ENCODE data around the gene SLC66A3. TPM values are rescaled to one million over a fixed set of nuclear protein-coding genes. Genes with fewer than 3 reads are reported as not detected.

SLC66A3 gene
- total RNA-seq, 1 donor from 2014 or later: 10.0 TPM

DNA sequence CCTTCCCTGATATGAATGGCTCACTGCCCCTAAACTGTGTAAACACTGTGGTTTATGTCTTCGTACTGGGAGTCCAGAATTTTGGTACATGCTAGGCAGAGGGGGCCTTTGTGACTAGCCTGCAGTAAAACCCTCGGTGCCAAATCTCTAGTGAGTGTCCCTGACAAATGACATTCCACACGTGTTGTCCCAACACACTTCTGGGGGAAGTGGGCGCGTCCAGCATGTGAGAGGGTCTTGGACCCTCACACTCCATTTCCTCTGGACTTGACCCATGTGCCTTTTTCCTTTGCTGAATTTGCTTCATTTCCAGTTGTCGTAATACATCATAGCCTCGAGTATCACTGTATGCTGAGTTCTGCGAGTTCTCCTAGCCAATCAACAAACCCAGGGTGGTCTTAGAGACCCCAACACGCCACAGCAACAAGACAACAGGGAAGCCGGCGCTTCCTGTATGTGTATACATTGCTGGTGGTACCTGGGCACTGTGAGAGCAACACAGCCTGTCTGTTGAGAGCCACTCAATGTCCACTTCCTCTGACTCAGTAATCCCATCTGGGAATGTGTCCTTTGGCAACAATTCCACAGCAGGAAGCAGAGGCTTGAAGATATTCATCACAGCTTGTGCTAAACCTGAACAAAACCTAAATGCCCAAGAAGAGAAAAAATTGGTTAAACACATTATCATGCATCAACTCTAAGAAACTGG lies 26.9 kb upstream of the SLC66A3 start:
- peak overlapping the region; percentile 26 for H3K4me3 Mint-ChIP-seq (ENCODE audit: low read depth)
- intact Hi-C loops (cut with micrococcal nuclease): no loop called here
- no peaks in the 10 kb centered on the region for H3K36me3 Mint-ChIP-seq (ENCODE audit: low read depth)
- peaks cover 10% of the 10 kb centered on the region for H3K4me1 Mint-ChIP-seq (ENCODE audit: low read depth)
- H3K27ac Mint-ChIP-seq: no peak overlapping the region
- DNase-seq (ENCODE audit: low spot score): no peak
- no peaks in the 10 kb centered on the region for H3K9me3 Mint-ChIP-seq
- peaks cover 19% of the 10 kb centered on the region for H3K27me3 Mint-ChIP-seq (ENCODE audit: low read depth)

DNA sequence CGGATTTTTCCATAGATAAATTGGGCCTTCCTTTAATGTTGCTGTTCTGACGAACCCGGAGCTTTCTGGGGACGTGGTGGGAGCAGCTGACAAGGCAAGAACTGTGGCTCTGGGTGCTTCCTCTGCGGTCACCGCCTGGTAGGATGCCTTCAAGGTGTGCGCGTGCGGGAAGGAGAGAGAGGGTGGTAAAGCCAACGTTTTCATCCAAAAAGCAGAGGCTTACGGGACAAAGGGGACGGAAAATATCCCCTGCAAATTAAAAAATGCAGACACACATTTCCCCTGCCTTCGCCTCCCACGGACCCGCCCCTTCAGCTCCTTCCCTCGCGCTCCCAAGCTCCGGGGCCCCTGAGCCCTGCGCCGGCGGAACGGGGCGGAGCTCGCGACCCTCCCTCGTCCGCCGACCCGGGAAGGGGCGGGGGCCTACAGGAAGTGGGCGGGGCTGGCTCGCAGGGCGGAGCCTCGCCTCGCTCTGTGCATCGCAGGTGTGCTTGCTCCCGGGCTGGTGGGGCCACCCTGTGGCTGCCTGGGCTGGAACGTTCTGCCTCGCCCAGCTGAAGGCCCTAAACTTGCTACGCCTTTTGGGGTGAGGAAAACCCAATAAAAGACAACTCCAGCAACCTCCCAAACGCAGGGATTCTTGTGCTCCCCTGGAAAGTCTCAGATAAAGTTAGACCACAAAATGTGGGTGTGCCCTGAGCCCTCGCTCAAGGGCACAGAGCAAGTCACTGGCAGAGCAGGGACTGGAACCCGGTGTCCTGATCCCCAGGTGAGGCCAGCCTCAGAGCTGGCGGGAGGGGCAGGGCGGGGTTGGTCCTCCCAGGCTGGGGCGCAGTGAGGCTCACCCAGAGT lies 25.4 kb upstream of the SLC66A3 start:
- Mint-ChIP-seq H3K36me3 (ENCODE audit: low read depth) (no peaks in the 10 kb centered on the region), H3K9me3 (no peaks in the 10 kb centered on the region), H3K4me1 (ENCODE audit: low read depth) (peaks cover 5% of the 10 kb centered on the region), H3K27me3 (ENCODE audit: low read depth) (peaks cover 14% of the 10 kb centered on the region), H3K4me3 (ENCODE audit: low read depth) (peak overlapping the region; percentile 61), H3K27ac (no peak overlapping the region)
- intact Hi-C loops (cut with micrococcal nuclease): loop anchor here (5.0 kb wide), 2 partner anchors 337 to 552 kb away; partner anchors contain the start of gene E2F6
- DNase-seq (ENCODE audit: low spot score): peak; percentile 73

DNA sequence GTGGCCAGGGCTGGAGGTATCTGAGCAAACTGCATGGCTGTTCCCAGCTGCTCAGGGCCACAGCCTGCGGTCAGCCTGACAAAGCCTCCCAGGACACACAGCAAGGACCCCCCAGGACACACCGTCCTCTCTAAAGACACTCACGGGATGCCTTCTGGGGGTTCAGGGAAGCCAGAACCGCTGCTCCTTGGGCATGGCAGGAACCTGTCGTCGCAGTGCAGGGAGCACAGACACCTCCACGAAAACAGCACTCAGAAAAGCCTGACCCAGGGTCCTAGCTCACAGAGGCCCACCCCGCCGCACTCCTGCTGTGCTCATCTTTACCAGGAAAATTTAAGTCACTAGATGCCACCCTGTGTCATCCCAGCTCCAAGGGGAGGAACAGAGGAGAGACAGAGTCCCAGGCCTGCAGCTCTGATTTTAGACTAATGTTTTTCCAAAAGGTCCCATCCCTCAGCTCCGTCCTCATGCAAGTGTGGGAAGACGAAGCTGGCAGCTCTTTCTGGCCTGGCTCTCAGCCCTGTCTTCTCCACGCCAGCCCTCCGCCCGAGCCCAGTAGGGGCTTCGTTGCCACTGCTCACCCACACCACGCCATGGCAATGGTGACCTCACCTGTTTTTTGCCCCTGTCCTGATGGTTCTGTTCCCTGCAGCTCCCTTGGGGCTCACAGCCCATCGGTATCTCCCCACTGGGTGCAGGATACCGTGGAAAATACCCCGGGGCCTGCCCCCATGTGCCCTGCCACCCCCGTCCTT lies 23.9 kb upstream of the SLC66A3 start:
- Mint-ChIP-seq H3K27me3 (ENCODE audit: low read depth) (peaks cover 13% of the 10 kb centered on the region), H3K9me3 (no peaks in the 10 kb centered on the region), H3K27ac (no peak overlapping the region), H3K4me3 (ENCODE audit: low read depth) (peak overlapping the region; percentile 20), H3K36me3 (ENCODE audit: low read depth) (no peaks in the 10 kb centered on the region), H3K4me1 (ENCODE audit: low read depth) (peaks cover 5% of the 10 kb centered on the region)
- intact Hi-C loops (cut with micrococcal nuclease): loop anchor here (5.0 kb wide), 2 partner anchors 336 to 551 kb away; partner anchors contain the start of gene E2F6
- DNase-seq (ENCODE audit: low spot score): no peak

DNA sequence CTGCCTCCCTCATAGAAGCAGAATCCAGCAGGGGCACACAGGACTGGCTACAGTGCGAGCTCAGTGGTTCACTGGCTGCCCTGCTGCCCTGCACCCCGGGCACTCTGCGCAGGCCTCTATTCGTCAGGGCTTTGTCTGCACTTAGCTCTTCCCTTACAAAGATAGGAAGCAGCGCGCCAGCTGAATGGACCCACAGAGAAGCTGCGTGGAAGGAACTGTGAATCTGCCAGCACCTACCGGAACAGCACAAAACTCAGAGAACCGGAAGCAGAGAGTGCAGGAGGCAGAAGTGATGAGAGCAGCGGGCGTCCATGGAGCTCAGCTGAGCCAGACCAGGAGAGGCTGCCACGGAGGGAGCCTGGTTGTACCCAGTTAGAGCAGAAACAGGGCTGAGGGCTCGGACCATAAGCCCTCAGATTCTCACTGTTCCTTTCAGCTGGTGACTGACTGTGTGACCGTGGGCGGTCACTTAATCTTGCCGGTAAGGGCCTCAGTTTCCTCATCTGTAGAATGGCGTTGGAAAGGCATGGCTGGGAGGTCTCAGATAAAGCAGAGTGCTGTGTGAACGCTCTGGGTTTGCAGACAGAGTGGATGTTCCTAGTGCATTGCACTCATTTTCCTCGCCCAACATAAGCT lies 23.1 kb upstream of the SLC66A3 start:
- Mint-ChIP-seq H3K27me3 (ENCODE audit: low read depth) (peaks cover 16% of the 10 kb centered on the region), H3K4me3 (ENCODE audit: low read depth) (peak overlapping the region; percentile 83), H3K36me3 (ENCODE audit: low read depth) (no peaks in the 10 kb centered on the region), H3K27ac (no peak overlapping the region), H3K4me1 (ENCODE audit: low read depth) (peaks cover 5% of the 10 kb centered on the region), H3K9me3 (no peaks in the 10 kb centered on the region)
- intact Hi-C loops (cut with micrococcal nuclease): loop anchor here (1.0 to 5.0 kb wide), 5 partner anchors 23 to 550 kb away; partner anchors contain the start of genes E2F6 and SLC66A3
- DNase-seq (ENCODE audit: low spot score): no peak

DNA sequence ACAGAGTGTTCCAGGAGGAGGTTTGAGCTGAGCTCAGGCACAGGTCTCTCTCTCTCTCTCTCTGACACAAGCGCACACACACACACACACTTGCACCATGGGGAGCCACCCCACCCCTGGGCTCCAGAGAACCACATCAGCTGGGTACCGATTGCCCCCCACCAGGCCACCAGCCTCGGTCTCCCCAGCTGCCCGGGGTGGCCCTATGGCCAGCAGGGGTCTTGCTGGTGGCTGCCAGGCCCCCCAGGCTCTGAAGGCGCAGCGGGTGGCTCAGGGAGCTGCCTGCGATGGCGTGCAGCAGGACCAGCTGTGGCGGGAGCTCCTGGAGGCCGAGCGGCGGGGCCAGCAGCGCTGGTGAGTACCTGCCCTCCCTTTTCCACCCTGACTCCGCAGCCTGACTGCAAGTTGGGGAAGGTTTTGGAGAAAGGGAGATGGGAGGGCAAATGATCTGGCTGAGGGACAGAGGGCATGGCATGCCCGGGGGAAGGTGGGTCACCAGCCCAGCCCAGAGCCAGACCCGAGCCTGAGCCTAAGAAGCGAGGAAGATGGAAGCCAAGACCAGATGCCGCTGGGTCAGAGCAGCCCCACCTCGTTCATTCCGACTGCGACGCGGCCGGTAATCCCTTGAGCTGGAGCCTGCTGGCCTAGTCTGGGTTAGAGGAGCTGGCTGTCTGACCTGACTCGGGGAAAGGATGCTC lies 21.9 kb upstream of the SLC66A3 start:
- DNase-seq (ENCODE audit: low spot score): no peak
- H3K4me1 Mint-ChIP-seq (ENCODE audit: low read depth): peaks cover 5% of the 10 kb centered on the region
- H3K9me3 Mint-ChIP-seq: no peaks in the 10 kb centered on the region
- peak overlapping the region; percentile 83 for H3K4me3 Mint-ChIP-seq (ENCODE audit: low read depth)
- peaks cover 13% of the 10 kb centered on the region for H3K27me3 Mint-ChIP-seq (ENCODE audit: low read depth)
- intact Hi-C loops (cut with micrococcal nuclease): loop anchor here (5.0 kb wide), 2 partner anchors 334 to 549 kb away; partner anchors contain the start of gene E2F6
- no peak overlapping the region for H3K27ac Mint-ChIP-seq
- no peaks in the 10 kb centered on the region for H3K36me3 Mint-ChIP-seq (ENCODE audit: low read depth)

DNA sequence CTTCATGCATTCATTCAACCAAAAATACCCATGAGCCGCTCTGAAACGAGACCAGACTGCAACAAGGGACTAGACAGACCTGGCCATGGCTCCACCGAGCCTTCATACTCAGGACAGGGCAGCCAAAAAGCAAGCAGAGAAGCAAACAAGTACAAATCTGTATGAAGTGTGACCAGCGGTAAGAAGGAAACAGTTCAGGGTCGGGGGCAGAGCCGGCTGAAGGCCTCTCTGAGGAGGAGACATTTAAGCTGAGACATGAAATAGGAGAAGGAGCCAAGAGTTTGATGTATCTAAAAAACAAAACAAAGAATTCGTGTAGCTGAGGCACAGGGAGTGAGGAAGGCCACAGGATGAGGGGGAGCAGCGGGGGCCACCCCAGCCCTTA lies 21.3 kb upstream of the SLC66A3 start:
- Mint-ChIP-seq H3K27ac (no peak overlapping the region), H3K9me3 (no peaks in the 10 kb centered on the region), H3K4me1 (ENCODE audit: low read depth) (peaks cover 5% of the 10 kb centered on the region), H3K27me3 (ENCODE audit: low read depth) (peaks cover 10% of the 10 kb centered on the region), H3K4me3 (ENCODE audit: low read depth) (no peak overlapping the region), H3K36me3 (ENCODE audit: low read depth) (no peaks in the 10 kb centered on the region)
- intact Hi-C loops (cut with micrococcal nuclease): loop anchor here (5.0 kb wide), 2 partner anchors 333 to 548 kb away; partner anchors contain the start of gene E2F6
- no peak for DNase-seq (ENCODE audit: low spot score)

DNA sequence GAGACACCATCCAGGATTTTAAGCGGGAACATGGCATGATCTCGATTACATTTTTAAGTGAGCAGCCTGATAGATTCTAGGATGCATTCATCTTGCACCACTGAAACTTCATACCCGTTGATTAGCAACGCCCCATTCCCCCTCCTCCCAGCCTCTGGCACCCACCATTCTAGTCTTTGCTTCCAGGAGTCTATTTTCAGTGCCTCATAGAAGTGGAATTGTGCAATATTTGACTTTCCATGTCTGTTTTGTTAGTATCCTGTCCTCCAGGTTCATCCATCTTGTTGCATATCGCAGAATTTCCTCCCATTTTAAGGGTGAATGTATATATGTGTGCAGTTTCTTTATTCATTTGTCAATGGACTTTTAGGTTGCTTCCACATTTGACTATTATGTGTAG lies 20.9 kb upstream of the SLC66A3 start:
- intact Hi-C loops (cut with micrococcal nuclease): loop anchor here (5.0 kb wide), 2 partner anchors 333 to 548 kb away; partner anchors contain the start of gene E2F6
- peaks cover 10% of the 10 kb centered on the region for H3K27me3 Mint-ChIP-seq (ENCODE audit: low read depth)
- no peaks in the 10 kb centered on the region for H3K36me3 Mint-ChIP-seq (ENCODE audit: low read depth)
- H3K27ac Mint-ChIP-seq: no peak overlapping the region
- no peak overlapping the region for H3K4me3 Mint-ChIP-seq (ENCODE audit: low read depth)
- H3K4me1 Mint-ChIP-seq (ENCODE audit: low read depth): peaks cover 5% of the 10 kb centered on the region
- DNase-seq (ENCODE audit: low spot score): no peak
- no peaks in the 10 kb centered on the region for H3K9me3 Mint-ChIP-seq

DNA sequence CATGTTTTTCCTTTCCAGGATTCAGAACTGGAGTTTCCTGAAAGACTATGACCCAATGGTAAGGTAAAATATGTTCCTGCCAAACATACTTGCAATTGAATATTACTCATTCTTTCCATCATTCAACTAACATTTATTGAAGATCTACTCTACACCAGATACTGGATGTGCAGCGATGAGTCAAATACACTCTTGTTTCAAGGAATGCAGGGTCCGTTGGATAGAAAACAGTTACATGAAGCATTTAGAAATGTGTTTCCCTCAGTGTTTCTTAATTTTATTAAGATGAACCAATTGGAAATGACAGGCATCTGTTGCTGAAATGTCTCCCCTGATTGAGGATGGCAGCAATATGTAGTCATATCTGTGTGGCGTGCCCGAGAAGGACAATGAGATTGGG lies 14.8 kb upstream of the SLC66A3 start:
- Mint-ChIP-seq H3K4me1 (ENCODE audit: low read depth) (no peaks in the 10 kb centered on the region), H3K27me3 (ENCODE audit: low read depth) (peaks cover 23% of the 10 kb centered on the region), H3K36me3 (ENCODE audit: low read depth) (no peaks in the 10 kb centered on the region), H3K4me3 (ENCODE audit: low read depth) (no peak overlapping the region), H3K27ac (no peak overlapping the region), H3K9me3 (no peaks in the 10 kb centered on the region)
- intact Hi-C loops (cut with micrococcal nuclease): no loop called here
- DNase-seq (ENCODE audit: low spot score): no peak

DNA sequence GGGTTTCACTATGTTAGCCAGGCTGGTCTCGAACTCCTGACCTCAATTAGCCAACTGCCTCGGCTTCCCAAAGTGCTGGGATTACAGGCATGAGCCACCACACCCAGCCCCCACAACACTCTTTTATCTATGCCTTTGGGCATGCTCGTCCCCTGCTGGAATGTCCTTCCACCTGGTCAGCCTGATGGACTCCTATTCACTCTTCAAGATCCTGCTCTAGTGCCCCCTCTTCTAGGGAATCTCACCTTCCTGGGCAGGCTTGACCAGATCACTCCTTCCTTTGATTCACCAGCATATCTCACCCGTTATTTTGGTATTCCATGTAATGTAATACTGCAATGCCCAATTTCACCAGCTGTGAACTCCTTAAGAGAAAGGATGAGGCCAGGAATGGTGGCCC lies 13.9 kb upstream of the SLC66A3 start:
- Mint-ChIP-seq H3K4me1 (ENCODE audit: low read depth) (no peaks in the 10 kb centered on the region), H3K27ac (no peak overlapping the region), H3K36me3 (ENCODE audit: low read depth) (no peaks in the 10 kb centered on the region), H3K27me3 (ENCODE audit: low read depth) (peaks cover 18% of the 10 kb centered on the region), H3K4me3 (ENCODE audit: low read depth) (no peak overlapping the region), H3K9me3 (no peaks in the 10 kb centered on the region)
- intact Hi-C loops (cut with micrococcal nuclease): no loop called here
- DNase-seq (ENCODE audit: low spot score): no peak

DNA sequence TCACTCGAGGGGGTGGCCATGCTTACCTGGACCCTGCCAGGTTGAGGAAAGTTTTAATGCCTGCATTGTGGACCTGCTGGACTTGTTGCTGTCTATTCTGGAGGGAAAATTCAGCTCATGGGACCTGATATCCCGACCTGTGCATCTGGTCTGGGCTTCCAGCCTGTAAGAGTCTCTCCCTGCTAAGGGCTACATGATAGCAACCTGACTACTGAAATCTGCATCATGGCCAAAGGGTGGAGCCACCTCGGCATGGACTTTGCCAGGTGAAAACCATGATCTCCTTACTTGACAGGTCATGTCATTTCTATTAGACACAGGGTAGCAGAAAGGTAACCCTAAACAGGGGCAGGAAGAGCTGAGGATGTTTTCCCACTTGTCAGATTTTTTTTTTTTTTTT lies 12.9 kb upstream of the SLC66A3 start:
- intact Hi-C loops (cut with micrococcal nuclease): no loop called here
- no peak for DNase-seq (ENCODE audit: low spot score)
- no peak overlapping the region for H3K27ac Mint-ChIP-seq
- H3K4me3 Mint-ChIP-seq (ENCODE audit: low read depth): no peak overlapping the region
- peaks cover 13% of the 10 kb centered on the region for H3K27me3 Mint-ChIP-seq (ENCODE audit: low read depth)
- no peaks in the 10 kb centered on the region for H3K9me3 Mint-ChIP-seq
- H3K36me3 Mint-ChIP-seq (ENCODE audit: low read depth): no peaks in the 10 kb centered on the region
- H3K4me1 Mint-ChIP-seq (ENCODE audit: low read depth): no peaks in the 10 kb centered on the region

DNA sequence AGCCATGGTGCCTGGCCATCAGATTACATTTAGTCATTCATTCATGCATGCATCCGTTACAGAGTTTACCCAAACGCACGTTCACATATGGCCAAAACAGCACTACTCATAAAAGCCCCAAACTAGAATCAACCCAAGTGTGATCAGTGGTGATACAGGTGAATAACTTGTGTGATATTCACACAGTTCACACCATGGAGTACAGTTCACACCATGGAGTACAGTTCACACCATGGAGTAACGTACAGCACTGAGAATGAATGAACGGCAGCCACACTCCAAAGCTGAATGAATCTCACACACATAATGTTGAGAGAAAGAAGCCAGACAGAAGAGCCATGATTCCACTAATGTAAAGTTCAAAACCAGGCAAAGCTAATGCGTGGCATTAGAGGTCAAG lies 12.3 kb upstream of the SLC66A3 start:
- no peak for DNase-seq (ENCODE audit: low spot score)
- H3K36me3 Mint-ChIP-seq (ENCODE audit: low read depth): no peaks in the 10 kb centered on the region
- no peaks in the 10 kb centered on the region for H3K4me1 Mint-ChIP-seq (ENCODE audit: low read depth)
- H3K27ac Mint-ChIP-seq: no peak overlapping the region
- no peak overlapping the region for H3K4me3 Mint-ChIP-seq (ENCODE audit: low read depth)
- intact Hi-C loops (cut with micrococcal nuclease): no loop called here
- H3K9me3 Mint-ChIP-seq: no peaks in the 10 kb centered on the region
- peaks cover 13% of the 10 kb centered on the region for H3K27me3 Mint-ChIP-seq (ENCODE audit: low read depth)
